PC-9 (cell line): ENCODE measurements around the gene STX19. TPM values are rescaled to one million over a fixed set of nuclear protein-coding genes. Genes with fewer than 3 reads are reported as not detected.
"Not testable (repeated sequence)": the region's sequence is repeated elsewhere in the genome, so short reads cannot be mapped to it uniquely, and the experiment has no call there.

Source experiments
- BruUV-seq: library from RNA; stranded (reverse); fragments of 400-500 nt; replicated peaks from 2 replicates; lab custom pipeline; 2021; lab: Mats Ljungman, UMichigan
- CTCF ChIA-PET: fragments of 300-600 bp; sonication (Branson Sonifier 250); formaldehyde crosslinking; loops from one replicate; lab custom pipeline; 2022; ENCODE audit warnings: antibody characterized with exemption; lab: Charles Lee
- POLR2A ChIA-PET: fragments of 300-600 bp; sonication (Branson Sonifier 250); formaldehyde crosslinking; loops from one replicate; lab custom pipeline; 2022; ENCODE audit warnings: antibody characterized with exemption; ENCODE audit not compliant: unreplicated experiment; lab: Charles Lee
- DNase-seq, 2 experiments: peaks; one replicate each; pipeline versions ENCODE4 v3.0.0 to v3.0.0-alpha.2; 2015 to 2022; ENCODE audit warnings: mixed read lengths in 1 of 2
- H2AFZ ChIP-seq: fragments of 200-600 bp; sonication (generic); 2 replicates; pipeline ENCODE4 v1.8.1; 2017; ENCODE audit warnings: antibody characterized with exemption
- H3F3A ChIP-seq: fragments of 200-600 bp; sonication (generic); 2 replicates; pipeline ENCODE4 v1.8.1; 2017; ENCODE audit warnings: antibody characterized with exemption, mild to moderate bottlenecking, low read depth; ENCODE audit not compliant: insufficient read depth
- H3K27ac ChIP-seq: fragments of 200-600 bp; sonication (generic); 2 replicates; pipeline ENCODE4 v1.6.1; 2016; ENCODE audit warnings: mixed run types
- H3K27me3 ChIP-seq: fragments of 200-600 bp; sonication (generic); 2 replicates; pipeline ENCODE4 v1.6.1; 2016; ENCODE audit warnings: low read depth, mixed run types; ENCODE audit not compliant: insufficient read depth
- H3K36me3 ChIP-seq: fragments of 200-600 bp; sonication (generic); 2 replicates; pipeline ENCODE4 v1.6.1; 2016; ENCODE audit warnings: low read depth, mixed run types
- H3K4me1 ChIP-seq: fragments of 200-600 bp; sonication (generic); replicated peaks from 2 replicates; pipeline ENCODE4 v1.6.1; 2016; ENCODE audit warnings: mixed run types; ENCODE audit not compliant: insufficient read depth
- H3K4me2 ChIP-seq: fragments of 200-600 bp; sonication (generic); 2 replicates; pipeline ENCODE4 v1.6.1; 2017; ENCODE audit warnings: mixed run types
- H3K4me3 ChIP-seq: fragments of 200-600 bp; sonication (generic); 2 replicates; pipeline ENCODE4 v1.6.1; 2016; ENCODE audit warnings: mixed run types
- H3K79me2 ChIP-seq: fragments of 200-600 bp; sonication (generic); 2 replicates; pipeline ENCODE4 v1.6.1; 2017; ENCODE audit warnings: low read depth, mixed run types
- H3K9me2 ChIP-seq: fragments of 200-600 bp; sonication (generic); 2 replicates; pipeline ENCODE4 v1.8.1; 2017; ENCODE audit warnings: mild to moderate bottlenecking; ENCODE audit not compliant: insufficient read depth
- H3K9me3 ChIP-seq: fragments of 200-600 bp; sonication (generic); 2 replicates; pipeline ENCODE4 v1.8.1; 2016; ENCODE audit warnings: low read depth; ENCODE audit not compliant: insufficient read depth
- H4K20me1 ChIP-seq: fragments of 200-600 bp; sonication (generic); 2 replicates; pipeline ENCODE4 v1.8.1; 2017; ENCODE audit not compliant: insufficient read depth
- CTCF ChIP-seq: fragments of 200-600 bp; sonication (generic); conservative IDR thresholded peaks from 2 replicates; pipeline ENCODE4 v1.6.1; 2017; ENCODE audit warnings: mixed run types, antibody characterized with exemption, mild to moderate bottlenecking, moderate library complexity
- EZH2 ChIP-seq: fragments of 200-600 bp; sonication (generic); IDR thresholded peaks from 2 replicates; pipeline ENCODE4 v1.8.0; 2017; ENCODE audit warnings: antibody characterized with exemption, low read depth
- intact Hi-C: fragments of 100-400 bp; cut with micrococcal nuclease; formaldehyde crosslinking; loops from one replicate; pipeline ENCODE4 v1.10.0; 2022; ENCODE audit not compliant: unreplicated experiment
- total RNA-seq: library from RNA; stranded (reverse); gene quantifications from 2 replicates; pipeline ENCODE4 v1.2.3, GENCODE V29; 2021

STX19 gene
- total RNA-seq, 1 experiment from 2014 or later, result 5.5 TPM

GRCh38 chr3:94050546-94050945 is 22.1 kb upstream of the STX19 start:
- Histone ChIP-seq H3K4me1 (no peaks in the 10 kb centered on the region), H3K9me2 (no peaks in the 10 kb centered on the region), H3K9me3 (no peaks in the 10 kb centered on the region), H2AFZ (no peak overlapping the region), H3K79me2 (no peaks in the 10 kb centered on the region), H3K4me2 (no peak overlapping the region), H3K27ac (no peak overlapping the region), H3K4me3 (no peak overlapping the region), H3K36me3 (no peaks in the 10 kb centered on the region), H4K20me1 (no peaks in the 10 kb centered on the region), H3F3A (peaks cover 5% of the 10 kb centered on the region), H3K27me3 (no peaks in the 10 kb centered on the region)
- TF ChIP-seq CTCF (no peak), EZH2 (no peak)
- intact Hi-C loops, result no loop called here
- POLR2A ChIA-PET, result no interaction called here
- no TSS peak for BruUV-seq
- no peak for DNase-seq
- CTCF ChIA-PET, result interaction anchor here (0.6 kb wide), 1 partner anchor 329 kb away, joined by 4 read pairs; no protein-coding TSS in a partner anchor

DNA sequence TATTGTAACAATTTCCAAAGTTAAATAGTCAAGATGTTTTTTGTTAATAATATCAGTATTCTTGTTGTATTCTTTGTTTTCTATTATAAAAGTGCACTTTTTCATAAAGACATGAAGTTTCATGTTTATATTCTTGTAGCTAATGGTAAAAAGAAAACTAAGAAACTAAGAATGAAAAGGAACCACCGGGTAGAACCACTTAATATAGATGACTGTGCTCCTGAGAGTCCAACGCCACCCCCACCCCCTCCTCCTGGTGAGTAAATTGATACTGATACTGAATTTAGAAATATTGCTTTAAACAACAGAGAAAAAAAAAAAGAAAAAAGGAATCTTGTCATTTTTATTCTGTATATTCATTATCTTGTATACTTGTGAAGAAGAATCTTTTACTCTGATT is 20.9 kb upstream of the STX19 start:
- Histone ChIP-seq H3K9me3 (no peaks in the 10 kb centered on the region), H2AFZ (no peak overlapping the region), H3K79me2 (no peaks in the 10 kb centered on the region), H4K20me1 (no peaks in the 10 kb centered on the region), H3K27me3 (no peaks in the 10 kb centered on the region), H3F3A (peaks cover 5% of the 10 kb centered on the region), H3K4me3 (no peak overlapping the region), H3K27ac (no peak overlapping the region), H3K4me2 (no peak overlapping the region), H3K4me1 (no peaks in the 10 kb centered on the region), H3K9me2 (no peaks in the 10 kb centered on the region), H3K36me3 (no peaks in the 10 kb centered on the region)
- TF ChIP-seq CTCF, result no peak
- TF ChIP-seq EZH2, result no peak
- BruUV-seq, result no TSS peak
- intact Hi-C loops, result loop anchor here (10.0 kb wide), 1 partner anchor 56 kb away; no protein-coding TSS in a partner anchor
- ChIA-PET POLR2A (no interaction called here), CTCF (no interaction called here)
- DNase-seq, result no peak

- ChIA-PET CTCF (no interaction called here), POLR2A (no interaction called here)
- no peaks in the 10 kb centered on the region for H4K20me1 ChIP-seq
- no peak overlapping the region for H3K4me2 ChIP-seq
- intact Hi-C loops, result loop anchor here (10.0 kb wide), 1 partner anchor 58 kb away; no protein-coding TSS in a partner anchor
- no peak overlapping the region for H2AFZ ChIP-seq
- H3K79me2 ChIP-seq, result no peaks in the 10 kb centered on the region
- H3K27me3 ChIP-seq, result no peaks in the 10 kb centered on the region
- H3K9me2 ChIP-seq, result no peaks in the 10 kb centered on the region
- no TSS peak for BruUV-seq
- TF ChIP-seq EZH2 (no peak), CTCF (no peak)
- no peak for DNase-seq
- H3K27ac ChIP-seq, result no peak overlapping the region
- no peaks in the 10 kb centered on the region for H3K4me1 ChIP-seq
- no peaks in the 10 kb centered on the region for H3K36me3 ChIP-seq
- H3K9me3 ChIP-seq, result no peaks in the 10 kb centered on the region
- no peak overlapping the region for H3K4me3 ChIP-seq
- H3F3A ChIP-seq, result peaks cover 3% of the 10 kb centered on the region; the same call in 1 of the 2 replicates
Measured at GRCh38 chr3:94046533-94046932, 18.1 kb upstream of the STX19 start.

DNA sequence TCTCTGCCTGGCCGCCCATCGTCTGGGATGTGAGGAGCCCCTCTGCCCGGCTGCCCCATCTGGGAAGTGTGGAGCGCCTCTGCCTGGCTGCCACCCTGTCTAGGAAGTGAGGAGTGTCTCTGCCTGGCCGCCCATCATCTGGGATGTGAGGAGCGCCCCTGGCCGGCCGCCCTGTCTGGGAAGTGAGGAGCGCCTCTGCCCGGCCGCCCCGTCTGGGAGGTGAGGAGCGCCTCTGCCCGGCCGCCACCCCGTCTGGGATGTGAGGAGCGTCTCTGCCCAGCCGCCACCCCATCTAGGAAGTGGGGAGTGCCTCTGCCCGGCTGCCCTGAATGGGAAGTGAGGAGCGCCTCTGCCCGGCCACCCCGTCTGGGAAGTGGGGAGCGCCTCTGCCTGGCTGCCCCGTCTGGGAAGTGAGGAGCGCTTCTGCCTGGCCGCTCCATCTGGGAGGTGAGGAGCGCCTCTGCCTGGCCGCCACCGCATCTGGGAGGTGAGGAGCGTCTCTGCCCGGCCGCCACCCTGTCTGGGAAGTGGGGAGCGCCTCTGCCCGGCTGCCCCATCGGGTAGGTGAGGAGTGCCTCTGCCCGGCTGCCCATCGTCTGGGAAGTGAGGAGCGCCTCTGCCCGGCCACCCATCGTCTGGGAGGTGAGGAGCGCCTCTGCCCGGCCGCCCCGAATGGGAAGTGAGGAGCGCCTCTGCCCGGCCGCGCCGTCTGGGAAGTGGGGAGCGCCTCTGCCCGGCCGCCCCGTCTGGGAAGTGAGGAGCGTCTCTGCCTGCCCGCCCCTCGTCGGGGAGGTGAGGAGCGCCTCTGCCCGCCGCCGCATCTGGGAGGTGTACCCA is 15.9 kb upstream of the STX19 start:
- H3K4me3 ChIP-seq, H3K9me2 ChIP-seq, DNase-seq, H3F3A ChIP-seq, H3K27me3 ChIP-seq, H3K4me2 ChIP-seq, H3K36me3 ChIP-seq, H2AFZ ChIP-seq, H3K4me1 ChIP-seq, H4K20me1 ChIP-seq, H3K79me2 ChIP-seq, BruUV-seq, H3K9me3 ChIP-seq, H3K27ac ChIP-seq, POLR2A ChIA-PET, CTCF ChIA-PET: not testable (repeated sequence)
- intact Hi-C loops, result loop anchor here (10.0 kb wide), 1 partner anchor 60 kb away; no protein-coding TSS in a partner anchor
